ENCODE measurements around the gene EPS8L2.

Gene EPS8L2

DNA sequence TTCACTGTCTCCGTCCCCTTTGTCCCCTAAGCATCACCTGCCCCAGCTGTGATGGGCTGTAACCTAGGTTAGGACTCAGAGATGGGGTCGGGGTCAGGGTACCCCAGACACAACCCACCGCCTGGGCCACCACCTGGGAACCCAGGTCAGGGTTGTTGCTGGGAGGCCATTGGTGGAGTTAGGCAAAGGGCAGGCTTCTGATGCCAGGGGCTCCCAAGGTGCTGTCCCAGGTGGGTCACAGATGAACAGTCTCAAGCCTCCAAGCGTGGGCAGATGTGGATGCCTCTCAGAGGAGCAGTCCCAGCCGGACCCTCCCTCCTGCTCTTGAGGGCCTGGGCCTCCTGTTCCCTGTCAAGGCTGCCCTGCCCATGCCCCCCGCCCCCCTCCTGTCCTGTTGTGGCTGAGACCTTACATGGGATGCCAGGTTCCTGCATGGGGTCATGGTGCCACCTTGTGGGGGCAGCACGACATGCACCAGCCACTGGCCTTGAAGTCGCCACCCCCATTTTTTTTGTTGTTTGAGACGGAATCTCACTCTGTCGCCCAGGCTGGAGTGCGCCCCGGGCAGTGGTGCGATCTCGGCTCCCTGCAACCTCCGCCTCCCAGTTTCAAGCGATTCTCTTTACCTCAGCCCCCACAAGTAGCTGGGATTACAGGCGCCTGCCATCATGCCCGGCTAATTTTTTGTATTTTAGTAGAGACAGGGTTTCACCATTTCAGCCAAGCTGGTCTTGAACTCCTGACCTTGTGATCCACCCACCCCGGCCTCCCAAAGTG, 59.2 kb downstream of the EPS8L2 start (continued):
- peak; percentile 43; the same call in 1 of the 2 replicates for TF ChIP-seq GLIS2 (tag by site-specific recombination; IDR thresholded peaks at IDR 0.05)
- no peak for TF ChIP-seq ZNF792 (tag by site-specific recombination; IDR thresholded peaks at IDR 0.05)
- TF ChIP-seq ZNF701 (tag by site-specific recombination; IDR thresholded peaks at IDR 0.05): no peak
- TF ChIP-seq ZNF114 (tag by site-specific recombination; IDR thresholded peaks at IDR 0.05): no peak
- no peak for TF ChIP-seq ZNF174 (tag by site-specific recombination; IDR thresholded peaks at IDR 0.05)
- no peak for TF ChIP-seq ZNF148 (tag by site-specific recombination; IDR thresholded peaks at IDR 0.05; ENCODE audit: borderline replicate concordance)
- TF ChIP-seq, protein P1, sequence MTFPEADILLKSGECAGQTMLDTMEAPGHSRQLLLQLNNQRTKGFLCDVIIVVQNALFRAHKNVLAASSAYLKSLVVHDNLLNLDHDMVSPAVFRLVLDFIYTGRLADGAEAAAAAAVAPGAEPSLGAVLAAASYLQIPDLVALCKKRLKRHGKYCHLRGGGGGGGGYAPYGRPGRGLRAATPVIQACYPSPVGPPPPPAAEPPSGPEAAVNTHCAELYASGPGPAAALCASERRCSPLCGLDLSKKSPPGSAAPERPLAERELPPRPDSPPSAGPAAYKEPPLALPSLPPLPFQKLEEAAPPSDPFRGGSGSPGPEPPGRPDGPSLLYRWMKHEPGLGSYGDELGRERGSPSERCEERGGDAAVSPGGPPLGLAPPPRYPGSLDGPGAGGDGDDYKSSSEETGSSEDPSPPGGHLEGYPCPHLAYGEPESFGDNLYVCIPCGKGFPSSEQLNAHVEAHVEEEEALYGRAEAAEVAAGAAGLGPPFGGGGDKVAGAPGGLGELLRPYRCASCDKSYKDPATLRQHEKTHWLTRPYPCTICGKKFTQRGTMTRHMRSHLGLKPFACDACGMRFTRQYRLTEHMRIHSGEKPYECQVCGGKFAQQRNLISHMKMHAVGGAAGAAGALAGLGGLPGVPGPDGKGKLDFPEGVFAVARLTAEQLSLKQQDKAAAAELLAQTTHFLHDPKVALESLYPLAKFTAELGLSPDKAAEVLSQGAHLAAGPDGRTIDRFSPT (tag by site-specific recombination; IDR thresholded peaks at IDR 0.05): peak; percentile 74
- no peak for TF ChIP-seq SP7 (tag by site-specific recombination; IDR thresholded peaks at IDR 0.05)
- TF ChIP-seq FEZF1 (tag by site-specific recombination; IDR thresholded peaks at IDR 0.05): no peak
- no peak for TF ChIP-seq ZNF514 (tag by site-specific recombination; IDR thresholded peaks at IDR 0.05)
- TF ChIP-seq, protein P2, sequence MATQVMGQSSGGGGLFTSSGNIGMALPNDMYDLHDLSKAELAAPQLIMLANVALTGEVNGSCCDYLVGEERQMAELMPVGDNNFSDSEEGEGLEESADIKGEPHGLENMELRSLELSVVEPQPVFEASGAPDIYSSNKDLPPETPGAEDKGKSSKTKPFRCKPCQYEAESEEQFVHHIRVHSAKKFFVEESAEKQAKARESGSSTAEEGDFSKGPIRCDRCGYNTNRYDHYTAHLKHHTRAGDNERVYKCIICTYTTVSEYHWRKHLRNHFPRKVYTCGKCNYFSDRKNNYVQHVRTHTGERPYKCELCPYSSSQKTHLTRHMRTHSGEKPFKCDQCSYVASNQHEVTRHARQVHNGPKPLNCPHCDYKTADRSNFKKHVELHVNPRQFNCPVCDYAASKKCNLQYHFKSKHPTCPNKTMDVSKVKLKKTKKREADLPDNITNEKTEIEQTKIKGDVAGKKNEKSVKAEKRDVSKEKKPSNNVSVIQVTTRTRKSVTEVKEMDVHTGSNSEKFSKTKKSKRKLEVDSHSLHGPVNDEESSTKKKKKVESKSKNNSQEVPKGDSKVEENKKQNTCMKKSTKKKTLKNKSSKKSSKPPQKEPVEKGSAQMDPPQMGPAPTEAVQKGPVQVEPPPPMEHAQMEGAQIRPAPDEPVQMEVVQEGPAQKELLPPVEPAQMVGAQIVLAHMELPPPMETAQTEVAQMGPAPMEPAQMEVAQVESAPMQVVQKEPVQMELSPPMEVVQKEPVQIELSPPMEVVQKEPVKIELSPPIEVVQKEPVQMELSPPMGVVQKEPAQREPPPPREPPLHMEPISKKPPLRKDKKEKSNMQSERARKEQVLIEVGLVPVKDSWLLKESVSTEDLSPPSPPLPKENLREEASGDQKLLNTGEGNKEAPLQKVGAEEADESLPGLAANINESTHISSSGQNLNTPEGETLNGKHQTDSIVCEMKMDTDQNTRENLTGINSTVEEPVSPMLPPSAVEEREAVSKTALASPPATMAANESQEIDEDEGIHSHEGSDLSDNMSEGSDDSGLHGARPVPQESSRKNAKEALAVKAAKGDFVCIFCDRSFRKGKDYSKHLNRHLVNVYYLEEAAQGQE (tag by site-specific recombination; IDR thresholded peaks at IDR 0.05): 0 out of 2 replicates have a peak, but pooled peaks have one; percentile 21
- no peak for TF ChIP-seq ZNF155 (tag by site-specific recombination; IDR thresholded peaks at IDR 0.05)
- TF ChIP-seq ZNF214 (tag by site-specific recombination; IDR thresholded peaks at IDR 0.05; ENCODE audit: borderline replicate concordance): no peak
- no peak for TF ChIP-seq ZNF266 (tag by site-specific recombination; IDR thresholded peaks at IDR 0.05; ENCODE audit: low read depth)
- TF ChIP-seq ZNF677 (tag by site-specific recombination; IDR thresholded peaks at IDR 0.05): no peak
- TF ChIP-seq ZNF785 (tag by site-specific recombination; IDR thresholded peaks at IDR 0.05): no peak
- TF ChIP-seq ZNF341 (tag by site-specific recombination; IDR thresholded peaks at IDR 0.05; ENCODE audit: low read depth): no peak
- TF ChIP-seq ZNF37A (tag by site-specific recombination; IDR thresholded peaks at IDR 0.05): no peak
- TF ChIP-seq GLIS1 (tag by site-specific recombination; IDR thresholded peaks at IDR 0.05): no peak
- TF ChIP-seq, protein P3, sequence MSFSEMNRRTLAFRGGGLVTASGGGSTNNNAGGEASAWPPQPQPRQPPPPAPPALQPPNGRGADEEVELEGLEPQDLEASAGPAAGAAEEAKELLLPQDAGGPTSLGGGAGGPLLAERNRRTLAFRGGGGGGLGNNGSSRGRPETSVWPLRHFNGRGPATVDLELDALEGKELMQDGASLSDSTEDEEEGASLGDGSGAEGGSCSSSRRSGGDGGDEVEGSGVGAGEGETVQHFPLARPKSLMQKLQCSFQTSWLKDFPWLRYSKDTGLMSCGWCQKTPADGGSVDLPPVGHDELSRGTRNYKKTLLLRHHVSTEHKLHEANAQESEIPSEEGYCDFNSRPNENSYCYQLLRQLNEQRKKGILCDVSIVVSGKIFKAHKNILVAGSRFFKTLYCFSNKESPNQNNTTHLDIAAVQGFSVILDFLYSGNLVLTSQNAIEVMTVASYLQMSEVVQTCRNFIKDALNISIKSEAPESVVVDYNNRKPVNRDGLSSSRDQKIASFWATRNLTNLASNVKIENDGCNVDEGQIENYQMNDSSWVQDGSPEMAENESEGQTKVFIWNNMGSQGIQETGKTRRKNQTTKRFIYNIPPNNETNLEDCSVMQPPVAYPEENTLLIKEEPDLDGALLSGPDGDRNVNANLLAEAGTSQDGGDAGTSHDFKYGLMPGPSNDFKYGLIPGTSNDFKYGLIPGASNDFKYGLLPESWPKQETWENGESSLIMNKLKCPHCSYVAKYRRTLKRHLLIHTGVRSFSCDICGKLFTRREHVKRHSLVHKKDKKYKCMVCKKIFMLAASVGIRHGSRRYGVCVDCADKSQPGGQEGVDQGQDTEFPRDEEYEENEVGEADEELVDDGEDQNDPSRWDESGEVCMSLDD (tag by site-specific recombination; IDR thresholded peaks at IDR 0.05): no peak
- TF ChIP-seq PRDM2 (tag by site-specific recombination; IDR thresholded peaks at IDR 0.05; ENCODE audit: borderline replicate concordance): no peak
- no peak for TF ChIP-seq HOXC10 (CRISPR knock-in tag; IDR thresholded peaks at IDR 0.05)
- no peak for TF ChIP-seq HOXD13 (CRISPR knock-in tag; IDR thresholded peaks at IDR 0.05; ENCODE audit: borderline replicate concordance)
